Endothelial cell (in vitro differentiated cells): Measurements from ENCODE around the gene UQCRFS1. TPM values are rescaled to one million over a fixed set of nuclear protein-coding genes. Genes with fewer than 3 reads are reported as not detected.

Experiments used
- DNase-seq: peaks from one replicate; pipeline ENCODE4 v3.0.0; 2021; ENCODE audit warnings: low spot score
- H3K27ac Mint-ChIP-seq: one replicate; pipeline ENCODE4 v1.8.0; 2021; ENCODE audit warnings: mixed read lengths, inconsistent platforms; ENCODE audit not compliant: unreplicated experiment
- H3K27me3 Mint-ChIP-seq: one replicate; pipeline ENCODE4 v1.8.0; 2021; ENCODE audit warnings: mild to moderate bottlenecking, moderate library complexity, mixed read lengths, inconsistent platforms; ENCODE audit not compliant: unreplicated experiment
- H3K36me3 Mint-ChIP-seq: one replicate; pipeline ENCODE4 v1.8.0; 2021; ENCODE audit warnings: mild to moderate bottlenecking, low read depth, mixed read lengths, inconsistent platforms; ENCODE audit not compliant: unreplicated experiment
- H3K4me1 Mint-ChIP-seq: one replicate; pipeline ENCODE4 v1.8.0; 2021; ENCODE audit warnings: mild to moderate bottlenecking, mixed read lengths, inconsistent platforms; ENCODE audit not compliant: unreplicated experiment
- H3K4me3 Mint-ChIP-seq: one replicate; pipeline ENCODE4 v1.8.0; 2021; ENCODE audit warnings: mild to moderate bottlenecking, mixed read lengths, inconsistent platforms; ENCODE audit not compliant: unreplicated experiment
- H3K9me3 Mint-ChIP-seq: one replicate; pipeline ENCODE4 v1.8.0; 2021; ENCODE audit warnings: mixed read lengths, inconsistent platforms; ENCODE audit not compliant: unreplicated experiment
- CTCF ChIP-seq: fragments of 200-600 bp; sonication (generic); IDR thresholded peaks from one replicate; pipeline ENCODE4 v1.5.0; 2021; ENCODE audit warnings: antibody characterized with exemption; ENCODE audit not compliant: unreplicated experiment
- total RNA-seq: library from RNA; stranded (reverse); fragmentation: NEBNext Ultra II Directional; extraction: Animal tissue kit (Norgen Biotek cat#: 25700); gene quantifications from one replicate; pipeline ENCODE4 v1.2.1, GENCODE V29; 2021; ENCODE audit not compliant: unreplicated experiment

Gene UQCRFS1
- total RNA-seq, 1 donor from 2014 or later, result 32.6 TPM

- no peak for TF ChIP-seq CTCF
- Mint-ChIP-seq H3K4me1 (peaks cover 8% of the 10 kb centered on the region), H3K36me3 (no peaks in the 10 kb centered on the region), H3K9me3 (no peaks in the 10 kb centered on the region), H3K27ac (no peak overlapping the region), H3K27me3 (peaks cover 8% of the 10 kb centered on the region), H3K4me3 (no peak overlapping the region)
- no peak for DNase-seq
These were observed 27.5 kb downstream of the UQCRFS1 start for GRCh38 chr19:29185427-29185826.

- Mint-ChIP-seq H3K36me3 (no peaks in the 10 kb centered on the region), H3K27ac (no peak overlapping the region), H3K4me1 (no peaks in the 10 kb centered on the region), H3K27me3 (no peaks in the 10 kb centered on the region), H3K9me3 (peaks cover 9% of the 10 kb centered on the region), H3K4me3 (no peak overlapping the region)
- DNase-seq, result no peak
- TF ChIP-seq CTCF, result no peak
These were observed 35.8 kb downstream of the UQCRFS1 start for GRCh38 chr19:29176981-29177754.

- no peak overlapping the region for H3K27ac Mint-ChIP-seq
- no peak overlapping the region for H3K4me3 Mint-ChIP-seq
- peaks cover 9% of the 10 kb centered on the region for H3K9me3 Mint-ChIP-seq
- no peaks in the 10 kb centered on the region for H3K36me3 Mint-ChIP-seq
- no peaks in the 10 kb centered on the region for H3K4me1 Mint-ChIP-seq
- no peak for DNase-seq
- TF ChIP-seq CTCF, result no peak
- no peaks in the 10 kb centered on the region for H3K27me3 Mint-ChIP-seq
These were observed 39.1 kb downstream of the UQCRFS1 start for GRCh38 chr19:29173896-29174295.

- Mint-ChIP-seq H3K36me3 (no peaks in the 10 kb centered on the region), H3K27me3 (no peaks in the 10 kb centered on the region), H3K9me3 (peaks cover 9% of the 10 kb centered on the region), H3K4me1 (no peaks in the 10 kb centered on the region), H3K27ac (no peak overlapping the region), H3K4me3 (no peak overlapping the region)
- DNase-seq, result no peak
- no peak for TF ChIP-seq CTCF
These were observed 40.6 kb downstream of the UQCRFS1 start for GRCh38 chr19:29172302-29172701.

GRCh38 chr19:29171525-29171924 is 41.4 kb downstream of the UQCRFS1 start:
- no peak for TF ChIP-seq CTCF
- H3K4me3 Mint-ChIP-seq, result no peak overlapping the region
- no peaks in the 10 kb centered on the region for H3K4me1 Mint-ChIP-seq
- H3K36me3 Mint-ChIP-seq, result no peaks in the 10 kb centered on the region
- H3K27ac Mint-ChIP-seq, result no peak overlapping the region
- no peaks in the 10 kb centered on the region for H3K27me3 Mint-ChIP-seq
- no peak for DNase-seq
- peaks cover 9% of the 10 kb centered on the region for H3K9me3 Mint-ChIP-seq
